GM21786 (cell line): Measurements from ENCODE around the gene NCOA3.
"Not testable (repeated sequence)": the region's sequence is repeated elsewhere in the genome, so short reads cannot be mapped to it uniquely, and the experiment has no call there.

Experiments
- ATAC-seq: cut with Tn5 transposase; IDR thresholded peaks from one replicate; pipeline ENCODE4 v1.9.1; 2021; ENCODE audit not compliant: unreplicated experiment

NCOA3 gene

GRCh38 chr20:47535088-47535487 lies 33.4 kb downstream of the NCOA3 start:
- no peak for ATAC-seq

GRCh38 chr20:47535994-47536393 lies 34.3 kb downstream of the NCOA3 start:
- no peak for ATAC-seq

GRCh38 chr20:47540443-47541354 lies 39.0 kb downstream of the NCOA3 start:
- no peak for ATAC-seq

GRCh38 chr20:47541355-47541922 lies 39.8 kb downstream of the NCOA3 start:
- no peak for ATAC-seq

- no peak for ATAC-seq
Measured at GRCh38 chr20:47543006-47543431, 41.3 kb downstream of the NCOA3 start.

GRCh38 chr20:47544240-47544639 lies 42.6 kb downstream of the NCOA3 start:
- ATAC-seq, result no peak

GRCh38 chr20:47544852-47545251 lies 43.2 kb downstream of the NCOA3 start:
- no peak for ATAC-seq

- ATAC-seq, result no peak
Measured at GRCh38 chr20:47545499-47545898, 43.8 kb downstream of the NCOA3 start.

GRCh38 chr20:47546184-47547033 lies 44.7 kb downstream of the NCOA3 start:
- ATAC-seq, result no peak

GRCh38 chr20:47547034-47547387 lies 45.3 kb downstream of the NCOA3 start:
- ATAC-seq, result no peak

GRCh38 chr20:47549671-47550070 lies 48.0 kb downstream of the NCOA3 start:
- ATAC-seq, result no peak

GRCh38 chr20:47551222-47551621 lies 49.5 kb downstream of the NCOA3 start:
- no peak for ATAC-seq

- no peak for ATAC-seq
Measured at GRCh38 chr20:47551841-47552240, 50.2 kb downstream of the NCOA3 start.

- no peak for ATAC-seq
Measured at GRCh38 chr20:47552996-47553395, 51.3 kb downstream of the NCOA3 start.

- ATAC-seq, result not testable (repeated sequence)
Measured at GRCh38 chr20:47553594-47554235, 52.0 kb downstream of the NCOA3 start.

- ATAC-seq, result not testable (repeated sequence)
Measured at GRCh38 chr20:47554283-47554682, 52.6 kb downstream of the NCOA3 start.

GRCh38 chr20:47557218-47557617 lies 55.5 kb downstream of the NCOA3 start:
- no peak for ATAC-seq

GRCh38 chr20:47557791-47558190 lies 56.1 kb downstream of the NCOA3 start:
- ATAC-seq, result no peak

GRCh38 chr20:47558295-47559066 lies 56.8 kb downstream of the NCOA3 start:
- ATAC-seq, result no peak

GRCh38 chr20:47559141-47559540 lies 57.5 kb downstream of the NCOA3 start:
- ATAC-seq, result no peak
